ENCODE results near the gene ZNF148.

The ZNF148 gene

DNA sequence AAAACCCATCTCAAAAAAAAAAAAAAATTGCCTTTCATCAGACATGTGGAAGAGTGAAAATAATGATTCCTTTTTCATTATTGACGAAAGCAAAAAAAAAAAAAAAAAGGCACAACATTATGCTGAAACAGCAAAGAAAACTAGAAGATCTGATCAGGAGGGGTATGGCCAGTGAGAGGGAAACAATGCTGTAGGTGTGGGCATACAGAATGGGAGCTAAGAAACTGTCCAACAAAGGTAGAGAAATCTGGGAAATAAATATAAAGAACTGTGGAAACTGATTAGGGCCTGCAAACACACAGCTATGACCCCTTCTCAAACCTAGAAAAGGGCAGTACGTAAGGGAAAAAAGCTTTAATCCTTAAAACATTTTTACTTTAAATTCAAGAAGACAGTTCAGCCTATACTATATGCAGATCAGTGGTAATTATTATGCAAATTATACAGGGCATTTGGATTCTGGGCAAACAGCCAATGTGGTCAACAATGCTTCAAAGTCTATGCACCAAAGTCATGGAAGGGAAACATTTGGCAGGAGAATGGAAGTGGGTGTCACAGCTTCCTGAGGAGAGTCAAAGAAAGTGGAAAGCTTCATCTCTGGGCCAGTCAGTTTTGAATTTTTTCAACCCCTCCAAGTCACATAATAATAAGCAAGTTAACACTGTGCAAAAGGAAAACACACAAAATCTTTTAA lies 94.3 kb downstream of the ZNF148 start:
- no peak for DNase-seq (ENCODE audit: low read depth in 2 of 2)

DNA sequence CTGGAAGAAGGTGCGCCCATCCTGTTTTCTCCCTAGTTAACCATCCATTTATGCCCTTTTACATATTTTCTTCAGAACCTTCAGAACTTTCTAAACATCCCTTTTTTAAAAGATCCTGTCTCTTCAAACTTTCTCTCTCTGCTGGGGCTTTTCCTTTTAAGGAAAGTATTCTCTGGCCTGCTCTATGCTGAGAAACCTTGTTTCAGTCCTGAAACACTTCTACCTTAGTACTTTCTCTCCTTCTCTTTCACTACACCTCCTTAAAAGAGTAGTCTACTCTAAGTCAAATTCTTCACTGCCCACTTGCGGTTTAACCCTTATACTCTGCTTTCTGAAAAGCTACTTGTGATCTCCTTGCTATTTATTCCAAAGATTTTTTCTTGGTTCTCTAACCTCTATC lies 97.0 kb downstream of the ZNF148 start:
- no peak for DNase-seq (ENCODE audit: low read depth in 2 of 2)

- DNase-seq (ENCODE audit: low read depth in 2 of 2), result no peak
Observed at GRCh38 chr3:125271127-125271526, 104.0 kb downstream of the ZNF148 start.

- no peak for DNase-seq (ENCODE audit: low read depth in 2 of 2)
Observed at GRCh38 chr3:125267460-125267859, 107.7 kb downstream of the ZNF148 start.

GRCh38 chr3:125266971-125267370 lies 108.2 kb downstream of the ZNF148 start:
- DNase-seq (ENCODE audit: low read depth in 2 of 2), result no peak

- no peak for DNase-seq (ENCODE audit: low read depth in 2 of 2)
Observed at GRCh38 chr3:125262161-125262560, 113.0 kb downstream of the ZNF148 start.

DNA sequence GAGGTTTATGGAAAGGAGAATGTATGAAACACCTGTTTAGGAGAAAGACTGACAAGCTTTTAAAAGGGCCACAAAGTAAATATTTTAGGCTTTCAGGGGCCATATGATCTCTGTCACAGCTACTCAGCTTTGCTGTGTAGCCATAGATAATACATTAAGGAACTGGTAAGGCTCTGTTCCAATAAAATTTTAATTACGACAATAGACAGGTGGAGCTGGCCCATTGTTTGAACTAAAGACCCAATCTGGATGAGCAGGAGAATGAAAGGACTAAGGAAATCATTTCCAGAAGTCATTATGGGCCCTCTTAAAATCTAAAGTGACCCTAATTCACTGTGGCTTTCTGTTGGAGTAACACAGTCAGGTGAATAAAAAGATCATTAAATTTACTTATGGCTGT lies 114.1 kb downstream of the ZNF148 start:
- no peak for DNase-seq (ENCODE audit: low read depth in 2 of 2)

DNA sequence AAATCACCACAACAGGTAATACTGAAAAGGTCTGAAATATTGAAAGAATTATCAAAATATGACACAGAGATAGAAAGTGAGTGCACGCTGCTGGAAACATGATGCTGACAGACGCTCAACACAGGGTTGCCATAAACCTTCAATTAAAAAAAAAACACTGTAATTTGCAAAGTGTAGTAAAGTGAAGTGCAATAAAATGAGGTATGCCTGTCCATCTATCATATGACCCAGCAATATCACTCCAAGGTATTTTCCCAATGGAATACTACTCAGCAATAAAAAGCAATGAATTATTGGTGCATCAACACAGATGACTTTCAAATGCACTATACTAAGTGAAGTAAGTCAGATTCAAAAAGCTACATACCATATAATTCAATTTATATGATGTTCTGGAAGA lies 115.0 kb downstream of the ZNF148 start:
- no peak for DNase-seq (ENCODE audit: low read depth in 2 of 2)

- no peak for DNase-seq (ENCODE audit: low read depth in 2 of 2)
Observed at GRCh38 chr3:125257536-125257935, 117.6 kb downstream of the ZNF148 start.

DNA sequence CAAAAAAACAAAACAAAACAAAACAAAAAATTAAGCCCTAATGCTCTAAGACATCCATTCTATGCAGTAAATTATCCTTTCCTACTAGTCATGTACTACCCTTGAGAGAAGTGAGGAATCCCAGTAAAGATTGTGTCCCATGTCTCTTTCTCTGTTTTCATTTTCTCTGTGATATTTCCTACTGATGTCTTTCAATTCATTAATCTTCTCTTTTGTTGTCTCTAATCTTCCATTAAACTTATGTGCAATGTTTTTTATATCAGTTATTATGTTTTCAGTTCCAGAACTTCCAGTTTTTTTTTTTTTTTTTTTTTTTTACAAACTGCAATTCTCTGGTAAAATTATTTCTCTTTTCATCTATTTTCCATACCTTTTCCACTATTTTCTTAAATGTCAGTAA lies 118.5 kb downstream of the ZNF148 start:
- no peak for DNase-seq (ENCODE audit: low read depth in 2 of 2)

DNA sequence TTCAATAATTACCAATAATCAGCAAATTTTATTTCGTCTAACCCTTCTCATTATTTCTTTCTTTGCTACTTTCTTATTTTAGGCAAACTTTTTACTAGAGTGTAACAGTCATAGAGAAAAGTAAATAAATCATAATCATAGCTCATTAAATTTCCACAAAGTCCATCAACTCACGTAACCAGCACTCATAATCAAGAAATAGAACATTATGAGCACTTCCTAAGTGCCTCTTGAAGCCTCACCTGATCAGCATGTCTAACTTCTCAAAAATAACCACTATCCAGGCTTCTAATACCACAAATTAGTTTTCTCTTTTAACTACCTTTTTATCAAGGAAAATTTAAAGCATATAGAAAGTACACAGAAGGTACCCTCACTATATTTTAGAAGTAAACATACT lies 124.2 kb downstream of the ZNF148 start:
- DNase-seq (ENCODE audit: low read depth in 2 of 2), result no peak

DNA sequence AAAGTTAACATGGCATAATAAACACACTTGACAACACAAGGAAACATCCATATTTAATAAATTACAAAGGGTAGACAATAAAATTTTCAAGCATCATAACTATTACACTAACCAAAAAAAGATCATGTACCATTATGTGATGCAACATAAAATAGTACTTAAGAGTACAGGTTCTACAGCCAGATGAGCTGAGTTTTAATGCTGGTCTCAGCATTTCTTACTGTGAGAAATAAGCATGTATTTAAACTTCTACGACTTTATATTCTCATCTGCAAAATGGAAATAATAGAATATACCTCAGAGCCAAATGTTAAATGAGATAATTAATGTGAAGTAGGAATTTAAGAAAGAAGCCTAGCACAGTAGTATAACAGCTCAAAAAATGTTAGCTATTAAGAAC lies 128.9 kb downstream of the ZNF148 start:
- DNase-seq (ENCODE audit: low read depth in 2 of 2), result no peak

DNA sequence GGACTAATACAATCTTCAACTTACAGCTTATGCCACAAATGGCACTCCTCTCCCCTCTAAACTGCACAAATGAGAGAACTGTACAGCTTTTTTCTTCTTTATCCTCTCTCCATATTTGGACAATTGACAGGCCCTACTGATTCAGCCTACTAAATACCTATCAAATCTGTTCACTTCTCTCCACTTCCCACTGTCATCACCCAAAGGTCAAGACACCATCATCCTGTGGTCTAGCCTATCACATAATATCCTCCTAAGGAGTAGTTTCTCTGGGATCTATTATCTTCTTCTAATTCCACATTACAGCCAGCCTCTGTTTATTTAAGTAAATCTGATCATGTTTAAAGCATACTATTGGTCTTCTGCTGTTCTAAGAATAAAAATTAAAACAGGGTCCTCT lies 129.6 kb downstream of the ZNF148 start:
- DNase-seq (ENCODE audit: low read depth in 2 of 2), result no peak

- no peak for DNase-seq (ENCODE audit: low read depth in 2 of 2)
Observed at GRCh38 chr3:125240496-125240895, 134.6 kb downstream of the ZNF148 start.

DNA sequence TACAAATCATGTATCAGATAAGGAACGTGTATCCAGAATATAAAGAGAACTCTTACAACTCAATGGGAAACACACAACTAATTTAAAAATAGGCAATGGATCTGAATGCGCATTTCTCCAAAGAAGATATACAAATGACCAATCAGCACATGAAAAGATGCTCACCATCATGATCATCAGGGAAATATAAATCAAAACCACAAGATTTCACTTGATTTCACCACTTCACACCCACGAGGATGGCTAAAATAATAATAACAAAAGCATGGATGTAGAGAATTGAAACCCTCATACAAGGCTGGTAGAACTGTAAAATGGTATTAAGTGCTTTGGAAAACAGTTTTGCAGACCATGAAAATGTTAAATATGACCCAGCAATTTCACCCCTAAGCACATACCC lies 135.9 kb downstream of the ZNF148 start:
- DNase-seq (ENCODE audit: low read depth in 2 of 2), result no peak

- DNase-seq (ENCODE audit: low read depth in 2 of 2), result no peak
Observed at GRCh38 chr3:125238759-125239158, 136.4 kb downstream of the ZNF148 start.

- DNase-seq (ENCODE audit: low read depth in 2 of 2), result no peak
Observed at GRCh38 chr3:125236331-125236903, 138.7 kb downstream of the ZNF148 start.

- DNase-seq (ENCODE audit: low read depth in 2 of 2), result no peak
Observed at GRCh38 chr3:125234831-125235230, 140.3 kb downstream of the ZNF148 start.

DNA sequence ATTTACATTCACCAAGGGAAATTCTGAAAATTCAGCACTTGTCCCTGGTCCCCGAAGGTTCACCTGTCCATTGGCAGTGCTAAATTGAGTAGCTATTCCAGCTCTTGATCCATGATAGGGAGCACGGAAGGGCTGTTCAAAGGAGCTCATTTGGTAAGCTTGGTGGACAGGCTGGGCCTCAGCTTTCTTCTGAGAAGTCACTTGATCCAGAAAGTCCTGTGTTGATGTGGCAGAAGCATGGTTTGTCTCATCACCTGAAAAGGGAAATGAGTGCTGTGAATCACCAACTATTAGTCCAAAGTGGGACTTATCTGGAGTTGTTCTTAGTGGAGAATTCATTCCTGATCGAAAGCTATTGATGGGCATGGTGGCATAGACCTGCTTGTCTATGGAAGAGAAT lies 142.7 kb downstream of the ZNF148 start:
- no peak for DNase-seq (ENCODE audit: low read depth in 2 of 2)

DNA sequence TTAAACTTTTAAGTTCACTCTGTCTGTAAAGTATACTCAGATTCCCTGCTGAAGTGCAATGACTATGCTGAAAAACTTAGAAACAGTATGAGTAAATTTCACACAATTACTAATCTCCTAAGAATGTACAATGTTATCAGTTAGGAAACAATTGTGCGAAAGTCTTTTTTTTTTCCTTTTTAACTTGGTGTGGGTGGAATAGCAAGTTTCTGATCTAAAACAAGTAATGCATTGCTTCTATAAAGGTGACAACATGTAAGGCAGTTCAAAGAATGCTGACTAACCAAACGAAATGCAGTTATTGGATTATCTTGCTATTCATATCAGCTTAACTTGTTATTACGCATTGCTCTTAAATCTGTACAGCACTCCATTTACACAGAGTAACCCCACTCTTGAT lies 143.2 kb downstream of the ZNF148 start:
- no peak for DNase-seq (ENCODE audit: low read depth in 2 of 2)

DNA sequence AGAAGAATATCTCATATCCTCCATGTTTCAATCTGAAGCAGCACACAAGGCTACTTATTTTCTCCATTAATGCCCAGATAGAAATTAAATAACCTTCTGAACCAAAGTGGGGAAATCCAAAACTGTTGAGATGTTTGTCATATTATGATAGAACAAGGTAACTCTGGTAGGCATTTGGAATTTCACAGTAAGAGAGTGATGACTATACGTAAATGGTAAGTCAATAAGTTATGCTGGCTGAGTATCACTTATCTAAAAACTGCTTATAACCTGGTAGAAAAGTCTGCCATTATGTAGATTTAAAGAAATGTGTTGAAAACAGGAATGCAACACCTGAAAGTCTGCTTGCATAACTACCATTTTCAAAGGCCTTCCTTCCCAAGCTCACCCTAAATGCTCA lies 145.4 kb downstream of the ZNF148 start:
- no peak for DNase-seq (ENCODE audit: low read depth in 2 of 2)

- no peak for DNase-seq (ENCODE audit: low read depth in 2 of 2)
Observed at GRCh38 chr3:125229168-125229567, 146.0 kb downstream of the ZNF148 start.

- no peak for DNase-seq (ENCODE audit: low read depth in 2 of 2)
Observed at GRCh38 chr3:125221831-125222230, 153.3 kb downstream of the ZNF148 start.

All from stimulated activated CD8-positive, alpha-beta memory T cell treated with anti-CD3 and anti-CD28 coated beads, Interleukin-7, amount 100 ng/mL, for 1 hour (primary cell).